Psoas muscle (tissue), 8 donors: ENCODE results near the gene GALR3. TPM values are rescaled to one million over a fixed set of nuclear protein-coding genes. Genes with fewer than 3 reads are reported as not detected.

Source experiments
- ATAC-seq, 4 donors: fragments of 200-7000 bp; cut with Tn5 transposase; one replicate each; pipeline ENCODE4 v1.9.1; 2020; ENCODE audit warnings: moderate library complexity in 3 of 4, mild to moderate bottlenecking in 2 of 4
- DNase-seq, 2 donors: peaks; one replicate each; pipeline ENCODE4 v3.0.0-alpha.2; 2020
- H3K27ac ChIP-seq: fragments of 200-600 bp; one replicate; pipeline ENCODE4 v1.8.0; 2022
- H3K27me3 ChIP-seq, 3 donors: fragments of 200-600 bp in 1 of 3; one replicate each; pipeline versions ENCODE4 v1.6.1 to v1.8.0; 2013 to 2022; ENCODE audit warnings: low read length in 2 of 3, mild to moderate bottlenecking in 2 of 3, moderate library complexity in 1 of 3; ENCODE audit not compliant: insufficient read depth in 3 of 3
- H3K36me3 ChIP-seq, 2 donors: fragments of 200-600 bp in 1 of 2; one replicate each; pipeline versions ENCODE4 v1.6.1 to v1.8.0; 2013 to 2022; ENCODE audit warnings: low read depth in 1 of 2, mild to moderate bottlenecking in 1 of 2, moderate library complexity in 1 of 2; ENCODE audit not compliant: insufficient read depth in 1 of 2
- H3K4me1 ChIP-seq: fragments of 200-600 bp; one replicate; pipeline ENCODE4 v1.8.0; 2022
- H3K4me3 ChIP-seq: fragments of 200-600 bp; one replicate; pipeline ENCODE4 v1.8.0; 2022; ENCODE audit warnings: mild to moderate bottlenecking
- H3K9me3 ChIP-seq: fragments of 200-600 bp; one replicate; pipeline ENCODE4 v1.8.0; 2022
- WGBS, 3 donors: extraction: QIAGEN DNeasy Blood & Tissue Kit; methylation state at CpG; one replicate each; pipeline versions ENCODE4 v1.1.6 to v1.1.7; 2013; 5-methylcytosine and 5-hydroxymethylcytosine counted together
- intact Hi-C, 2 donors: fragments of 100-400 bp; cut with DNase I; formaldehyde crosslinking; loops; one replicate each; pipeline versions ENCODE4 v1.11.0 to v1.14.2; 2022
- polyA plus RNA-seq, 3 donors: library from polyadenylated mRNA; stranded (reverse); fragments of 200-250 nt; gene quantifications; one replicate each; pipeline ENCODE4 v1.2.3, GENCODE V29; 2013
- total RNA-seq, 4 donors: library from RNA; stranded (reverse); fragmentation: NEBNext Ultra II Directional in 2 of 4; extraction: Animal tissue kit (Norgen Biotek cat#: 25700) in 2 of 4; gene quantifications; one replicate each; pipeline versions ENCODE4 v1.2.1 to v1.2.4, GENCODE V29; 2021 to 2023
- TF ChIP-seq, protein P1 (sequence below): fragments of 200-600 bp; IDR thresholded peaks from one replicate; pipeline ENCODE4 v1.8.0; 2022; ENCODE audit warnings: antibody characterized with exemption
- donor health status: healthy with polysubstance abuse.
- donor health status: DM: no; HTN: no; CAD: no; lungs with moderate emphysema.
- donor health status: Bipolar disorder and iron deficiency.
- donor health status: healthy.
- donor health status: DM: yes; HTN: yes; CAD: no.
- donor health status: DM: no; HTN: no; CAD: no.
- donor health status: DM: no; HTN: no; CAD: no.
- donor health status: DM: yes; HTN: yes; CAD: no.

Gene GALR3
- total and polyA plus RNA-seq, 7 donors: 0.04 to 0.32 TPM; not detected in 5

DNA sequence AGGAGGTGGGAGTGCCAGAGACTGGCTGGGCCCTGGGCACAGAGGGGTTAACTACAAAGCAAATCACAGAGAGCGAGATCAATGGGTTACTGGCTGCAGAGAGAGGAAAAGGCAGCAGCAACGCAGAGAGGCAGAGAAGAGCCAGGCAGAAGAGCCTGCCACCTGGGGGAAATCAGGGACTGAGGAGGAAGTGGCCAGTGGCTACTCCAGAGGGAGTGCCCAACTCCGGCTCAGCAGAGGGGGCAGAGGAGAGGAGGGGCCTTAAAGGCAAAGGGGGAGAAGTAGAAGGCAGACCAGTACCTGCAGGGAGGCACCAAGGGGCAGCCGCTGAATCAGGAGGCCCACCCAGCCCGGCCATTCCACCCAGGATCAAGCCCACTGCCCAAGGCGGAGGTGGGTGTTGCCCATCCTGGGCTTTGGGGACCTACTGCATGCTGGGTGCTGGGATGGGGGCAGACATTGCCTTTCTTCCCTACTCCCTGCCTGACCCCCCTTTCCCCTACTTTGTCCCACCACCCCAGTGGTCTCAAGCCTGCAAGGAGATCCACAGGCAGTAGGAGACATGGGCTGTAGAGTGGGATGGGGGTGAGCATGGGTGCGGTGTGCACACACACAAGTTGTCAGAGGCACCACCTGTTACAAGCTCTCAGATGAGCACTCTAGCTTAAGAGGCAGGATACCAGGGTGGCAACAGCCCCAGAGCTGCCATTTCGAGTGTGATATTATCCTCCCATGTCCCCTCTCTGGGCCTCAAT lies 926 bp upstream of the GALR3 start:
- TF ChIP-seq, protein P1, sequence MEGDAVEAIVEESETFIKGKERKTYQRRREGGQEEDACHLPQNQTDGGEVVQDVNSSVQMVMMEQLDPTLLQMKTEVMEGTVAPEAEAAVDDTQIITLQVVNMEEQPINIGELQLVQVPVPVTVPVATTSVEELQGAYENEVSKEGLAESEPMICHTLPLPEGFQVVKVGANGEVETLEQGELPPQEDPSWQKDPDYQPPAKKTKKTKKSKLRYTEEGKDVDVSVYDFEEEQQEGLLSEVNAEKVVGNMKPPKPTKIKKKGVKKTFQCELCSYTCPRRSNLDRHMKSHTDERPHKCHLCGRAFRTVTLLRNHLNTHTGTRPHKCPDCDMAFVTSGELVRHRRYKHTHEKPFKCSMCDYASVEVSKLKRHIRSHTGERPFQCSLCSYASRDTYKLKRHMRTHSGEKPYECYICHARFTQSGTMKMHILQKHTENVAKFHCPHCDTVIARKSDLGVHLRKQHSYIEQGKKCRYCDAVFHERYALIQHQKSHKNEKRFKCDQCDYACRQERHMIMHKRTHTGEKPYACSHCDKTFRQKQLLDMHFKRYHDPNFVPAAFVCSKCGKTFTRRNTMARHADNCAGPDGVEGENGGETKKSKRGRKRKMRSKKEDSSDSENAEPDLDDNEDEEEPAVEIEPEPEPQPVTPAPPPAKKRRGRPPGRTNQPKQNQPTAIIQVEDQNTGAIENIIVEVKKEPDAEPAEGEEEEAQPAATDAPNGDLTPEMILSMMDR: no peak
- intact Hi-C loops: no loop called here
- no peak overlapping the region for H3K27ac ChIP-seq
- ATAC-seq: no peak
- 48 to 57% (median 50%) methylated on average over 8 of the region's 8 CpGs for WGBS, 3 donors
- no peak for DNase-seq
- no peaks in the 10 kb centered on the region for H3K9me3 ChIP-seq
- H3K27me3 ChIP-seq: no peaks in the 10 kb centered on the region
- no peaks in the 10 kb centered on the region for H3K36me3 ChIP-seq
- no peak overlapping the region for H3K4me3 ChIP-seq
- peaks cover 13% of the 10 kb centered on the region for H3K4me1 ChIP-seq

DNA sequence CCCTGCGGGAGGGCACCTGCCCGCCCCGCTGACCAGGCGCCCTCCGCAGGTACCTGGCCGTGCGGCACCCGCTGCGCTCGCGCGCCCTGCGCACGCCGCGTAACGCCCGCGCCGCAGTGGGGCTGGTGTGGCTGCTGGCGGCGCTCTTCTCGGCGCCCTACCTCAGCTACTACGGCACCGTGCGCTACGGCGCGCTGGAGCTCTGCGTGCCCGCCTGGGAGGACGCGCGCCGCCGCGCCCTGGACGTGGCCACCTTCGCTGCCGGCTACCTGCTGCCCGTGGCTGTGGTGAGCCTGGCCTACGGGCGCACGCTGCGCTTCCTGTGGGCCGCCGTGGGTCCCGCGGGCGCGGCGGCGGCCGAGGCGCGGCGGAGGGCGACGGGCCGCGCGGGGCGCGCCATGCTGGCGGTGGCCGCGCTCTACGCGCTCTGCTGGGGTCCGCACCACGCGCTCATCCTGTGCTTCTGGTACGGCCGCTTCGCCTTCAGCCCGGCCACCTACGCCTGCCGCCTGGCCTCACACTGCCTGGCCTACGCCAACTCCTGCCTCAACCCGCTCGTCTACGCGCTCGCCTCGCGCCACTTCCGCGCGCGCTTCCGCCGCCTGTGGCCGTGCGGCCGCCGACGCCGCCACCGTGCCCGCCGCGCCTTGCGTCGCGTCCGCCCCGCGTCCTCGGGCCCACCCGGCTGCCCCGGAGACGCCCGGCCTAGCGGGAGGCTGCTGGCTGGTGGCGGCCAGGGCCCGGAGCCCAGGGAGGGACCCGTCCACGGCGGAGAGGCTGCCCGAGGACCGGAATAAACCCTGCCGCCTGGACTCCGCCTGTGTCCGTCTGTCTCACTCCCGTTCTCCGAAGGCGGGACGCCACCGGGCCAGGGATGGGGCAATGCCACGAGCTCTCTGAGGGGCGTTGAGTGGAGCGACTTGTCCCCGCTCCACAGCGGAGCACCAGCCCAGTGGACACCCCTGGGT lies 1.8 kb downstream of the GALR3 start:
- Histone ChIP-seq H3K4me3 (peak overlapping the region; percentile 59), H3K27ac (peak overlapping the region; percentile 20), H3K36me3 (peaks cover 0 to 18% of the 10 kb centered on the region in 2 donors), H3K9me3 (no peaks in the 10 kb centered on the region), H3K27me3 (no peaks in the 10 kb centered on the region), H3K4me1 (no peaks in the 10 kb centered on the region)
- peak; percentile 49 to 73 (median 64) for ATAC-seq
- TF ChIP-seq, protein P1: no peak
- intact Hi-C loops: no loop called here
- no peak for DNase-seq
- 8 to 12% (median 9%) methylated on average over 77 to 135 of the region's 135 CpGs for WGBS, 3 donors

DNA sequence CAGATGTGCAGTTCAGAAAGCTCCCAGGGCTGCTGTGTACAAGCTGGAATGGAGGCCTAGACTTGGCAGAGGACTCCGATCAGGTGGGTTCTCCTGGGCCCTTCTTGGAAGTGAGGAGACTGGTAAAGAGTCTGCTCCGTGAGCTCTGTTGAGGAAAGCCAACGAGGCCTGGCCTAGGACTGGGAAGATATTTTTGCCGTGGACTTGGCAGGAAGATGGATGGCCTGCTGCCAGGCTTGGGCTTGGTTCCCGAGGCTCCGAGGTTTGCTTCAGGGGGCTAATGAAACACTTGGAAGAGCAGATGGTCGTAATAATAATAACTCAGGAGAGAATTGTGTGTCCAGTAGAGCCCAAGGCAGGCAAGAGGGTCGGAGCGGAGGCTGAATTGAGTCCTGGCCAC lies 3.9 kb downstream of the GALR3 start:
- peaks cover 6 to 39% of the 10 kb centered on the region in 2 donors for H3K36me3 ChIP-seq
- peak in 1 of 2 donors; percentile 80 for DNase-seq
- H3K4me1 ChIP-seq: no peaks in the 10 kb centered on the region
- peak in 3 of 4 donors; percentile 70 to 77 (median 72) for ATAC-seq
- no peak overlapping the region for H3K27ac ChIP-seq
- WGBS, 3 donors: 14 to 17% (median 17%) methylated on average over 9 of the region's 9 CpGs
- H3K4me3 ChIP-seq: no peak overlapping the region
- H3K27me3 ChIP-seq: no peaks in the 10 kb centered on the region
- H3K9me3 ChIP-seq: no peaks in the 10 kb centered on the region
- intact Hi-C loops: no loop called here
- TF ChIP-seq, protein P1: no peak

DNA sequence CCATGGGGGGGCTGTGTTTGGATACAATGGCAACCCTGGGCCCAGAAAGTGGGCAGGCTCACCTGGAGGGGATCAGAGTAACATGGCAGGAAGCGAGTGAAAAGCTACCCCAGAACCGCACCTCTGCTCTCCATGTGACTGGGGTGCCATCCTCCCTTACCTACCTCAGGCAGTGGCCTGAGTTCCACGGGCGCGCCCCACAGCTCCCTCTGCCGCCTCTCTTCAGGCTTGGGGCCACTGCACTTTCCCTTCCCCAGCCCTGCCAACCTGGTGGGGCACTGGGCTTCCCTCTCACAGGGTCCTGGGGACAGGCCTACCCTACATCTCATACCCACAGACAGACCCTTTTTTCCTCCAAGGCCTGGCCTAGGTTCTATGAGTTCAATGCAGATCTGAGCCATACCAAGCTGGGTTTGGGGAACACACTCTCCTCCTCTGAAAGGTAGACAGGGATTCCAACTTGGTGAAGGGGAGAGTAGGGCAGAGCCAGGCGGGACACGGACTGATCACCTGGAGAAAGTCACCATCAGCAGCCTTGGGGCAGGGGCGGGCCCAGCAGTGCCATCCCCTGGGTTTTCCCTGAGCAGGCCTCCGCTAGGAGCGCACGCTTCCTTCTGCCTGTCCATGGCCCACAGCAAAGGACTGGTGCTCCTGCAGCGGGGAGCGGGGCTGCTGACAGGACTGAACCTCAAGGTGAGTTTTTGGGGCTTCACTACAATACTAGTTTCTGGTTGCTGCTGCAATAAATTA lies 7.1 kb downstream of the GALR3 start:
- DNase-seq (no peak), ATAC-seq (no peak)
- 86 to 96% (median 93%) methylated on average over 14 of the region's 14 CpGs for WGBS, 3 donors
- intact Hi-C loops: no loop called here
- Histone ChIP-seq H3K4me1 (no peaks in the 10 kb centered on the region), H3K36me3 (peaks cover 8 to 64% of the 10 kb centered on the region in 2 donors), H3K4me3 (no peak overlapping the region), H3K27me3 (no peaks in the 10 kb centered on the region), H3K27ac (no peak overlapping the region), H3K9me3 (no peaks in the 10 kb centered on the region)
- TF ChIP-seq, protein P1: no peak
